CD4-positive, alpha-beta T cell treated with Interleukin-17A for 4 hours (primary cell): ENCODE measurements around the gene KCNN4.

Source experiments
- DNase-seq: peaks from one replicate; pipeline ENCODE4 v3.0.0-alpha.2; 2020; ENCODE audit warnings: mixed read lengths

The KCNN4 gene

GRCh38 chr19:43747557-43748204 is 33.1 kb downstream of the KCNN4 start:
- DNase-seq, result no peak

DNA sequence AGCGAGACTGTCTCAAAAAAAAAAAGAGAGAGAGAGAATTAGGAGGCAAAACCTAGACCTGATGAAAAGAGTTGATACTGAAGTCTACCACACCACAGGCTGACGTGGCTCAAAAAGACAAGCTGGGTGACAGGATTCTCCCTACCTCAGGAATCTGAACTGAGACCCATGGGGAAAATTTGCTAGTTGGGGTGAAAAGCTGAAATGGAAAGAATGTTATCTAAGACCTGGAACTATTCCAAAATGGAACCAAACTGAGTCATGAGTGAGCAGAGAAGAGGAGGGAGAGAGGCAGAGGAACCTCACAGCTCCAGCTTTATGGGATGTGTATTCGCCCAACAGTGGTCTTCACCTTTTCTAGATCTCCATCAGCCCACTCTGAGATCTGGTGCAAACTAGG is 37.7 kb downstream of the KCNN4 start:
- no peak for DNase-seq

GRCh38 chr19:43741075-43741825 is 39.5 kb downstream of the KCNN4 start:
- DNase-seq, result no peak

DNA sequence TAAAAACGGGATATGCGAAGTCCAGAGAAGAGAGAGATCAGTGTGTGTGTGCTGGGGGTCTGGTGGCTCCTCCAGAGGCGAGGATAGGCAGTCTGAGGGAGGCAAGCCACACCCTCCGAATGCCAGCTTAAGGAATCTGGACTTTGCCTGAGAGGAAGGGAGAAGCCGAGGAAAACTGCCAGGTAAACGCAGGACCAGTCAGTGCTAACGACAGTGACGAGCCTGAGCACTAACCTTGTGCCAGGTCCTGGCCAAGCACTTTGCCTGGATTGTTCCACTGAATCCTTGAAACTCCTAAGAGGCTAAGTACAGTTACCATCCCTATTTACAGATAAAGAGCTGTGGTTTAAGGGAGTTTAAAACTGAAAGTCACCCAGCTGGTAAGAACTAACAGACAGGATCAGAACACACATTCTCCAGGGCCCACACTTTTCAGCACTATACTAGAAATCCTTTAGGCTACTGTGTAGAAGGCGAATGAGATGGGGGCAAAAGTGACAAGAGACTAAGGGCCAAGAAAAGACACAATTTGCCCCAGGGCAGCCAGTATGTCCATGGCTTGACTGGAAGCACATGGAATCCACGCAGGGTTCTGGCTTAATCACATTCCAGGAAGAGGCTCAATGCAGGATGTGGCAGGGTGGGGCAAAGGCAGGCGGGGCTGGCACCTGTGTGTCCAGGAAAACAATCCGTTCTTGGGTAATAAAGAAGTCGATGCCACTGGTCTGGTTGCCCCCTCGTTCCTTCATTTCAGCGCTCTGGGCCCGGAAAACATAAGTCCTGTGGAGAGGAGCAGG is 41.1 kb downstream of the KCNN4 start:
- no peak for DNase-seq

- no peak for DNase-seq
Observed at GRCh38 chr19:43738780-43739211, 42.0 kb downstream of the KCNN4 start.

- DNase-seq, result no peak
Observed at GRCh38 chr19:43735957-43736356, 44.8 kb downstream of the KCNN4 start.

DNA sequence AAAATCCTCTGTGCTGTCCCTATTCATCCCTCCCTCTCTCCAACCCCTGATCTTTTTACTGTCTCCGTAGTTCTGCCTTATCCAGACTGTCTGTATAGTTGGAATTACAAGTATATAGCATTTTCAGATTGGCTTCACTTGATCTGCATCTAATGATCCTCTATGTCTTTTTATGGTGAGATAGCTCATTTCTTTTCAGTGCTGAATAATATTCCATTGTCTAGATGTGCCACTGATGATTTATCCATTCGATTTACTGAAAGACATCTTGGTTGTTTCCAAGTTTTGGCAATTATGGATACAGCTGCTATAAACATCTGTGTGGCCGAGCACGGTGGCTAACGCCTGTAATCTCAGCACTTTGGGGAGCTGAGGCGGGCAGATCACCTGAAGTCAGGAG is 45.8 kb downstream of the KCNN4 start:
- DNase-seq, result no peak

- no peak for DNase-seq
Observed at GRCh38 chr19:43731846-43732245, 48.9 kb downstream of the KCNN4 start.

DNA sequence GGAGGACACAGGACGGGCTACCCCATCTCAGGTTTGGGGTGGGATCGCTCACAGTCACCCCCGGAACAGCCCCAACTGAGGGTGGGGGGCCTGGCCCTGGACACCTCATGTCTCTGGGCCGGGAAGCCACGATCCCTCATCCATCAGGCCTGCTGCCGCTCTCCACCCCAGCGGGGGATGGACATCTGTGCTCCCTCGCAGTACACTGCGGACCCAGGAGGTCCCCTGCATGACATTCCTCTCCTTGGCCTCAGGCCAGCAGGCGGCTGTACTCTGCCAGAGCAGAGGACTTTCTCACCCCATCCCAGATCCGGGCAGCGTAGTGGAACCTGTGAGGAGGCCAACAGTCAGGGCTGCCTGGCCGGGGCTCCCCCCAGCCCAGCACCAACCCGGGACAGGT is 49.4 kb downstream of the KCNN4 start:
- DNase-seq, result no peak

DNA sequence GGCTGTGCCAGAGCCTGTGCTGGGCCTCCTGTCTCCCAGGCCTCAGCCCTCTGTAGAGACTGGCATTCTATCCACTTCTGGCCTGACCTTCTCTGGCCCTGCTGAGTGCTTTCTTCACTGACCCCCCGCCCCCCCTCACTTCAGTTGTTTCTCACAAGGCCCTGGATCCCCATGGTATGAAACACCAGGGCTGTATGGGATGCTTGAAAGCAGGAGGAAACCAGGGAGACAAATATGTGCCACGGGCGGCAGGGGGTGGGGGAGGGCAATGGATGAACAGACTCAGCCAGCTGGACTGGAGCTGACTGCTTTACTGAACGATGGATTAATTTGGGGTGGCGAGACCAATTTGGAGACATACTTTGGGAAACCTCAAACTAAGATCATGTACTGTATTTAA is 50.9 kb downstream of the KCNN4 start:
- DNase-seq, result no peak

DNA sequence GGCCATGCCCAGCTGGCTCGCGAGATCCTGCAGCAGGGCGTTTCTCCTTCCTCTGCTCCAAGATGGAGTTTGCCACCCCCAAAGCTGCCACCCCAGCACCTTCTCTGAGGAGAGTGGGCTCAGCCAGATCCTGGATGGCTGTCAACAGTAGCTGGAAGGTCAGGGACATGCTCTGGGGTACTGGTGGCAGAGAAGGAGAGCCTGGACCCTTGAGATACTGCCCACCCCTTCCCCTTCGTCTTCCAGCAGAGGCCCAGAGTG is 53.2 kb downstream of the KCNN4 start:
- DNase-seq, result no peak

- no peak for DNase-seq
Observed at GRCh38 chr19:43726736-43727592, 53.8 kb downstream of the KCNN4 start.

- DNase-seq, result no peak
Observed at GRCh38 chr19:43725468-43725867, 55.3 kb downstream of the KCNN4 start.

DNA sequence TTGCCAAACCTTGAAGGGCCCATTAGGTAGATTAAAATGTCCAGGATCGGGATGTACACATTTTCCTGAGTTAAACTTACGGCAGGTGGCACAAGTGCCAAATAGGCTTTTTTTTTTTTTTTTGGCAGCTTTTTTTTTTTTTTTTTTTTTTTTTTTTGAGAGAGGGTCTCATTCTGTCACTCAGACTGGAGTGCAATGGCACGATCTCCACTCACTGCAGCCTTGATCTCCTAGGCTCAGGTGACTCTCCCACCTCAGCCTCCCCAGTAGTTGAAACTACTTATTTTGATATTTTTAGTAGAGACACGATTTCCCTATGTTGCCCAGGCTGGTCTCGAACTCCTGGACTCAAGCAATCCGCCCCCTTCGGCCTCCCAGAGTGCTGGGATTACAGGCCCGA is 55.9 kb downstream of the KCNN4 start:
- no peak for DNase-seq

- DNase-seq, result no peak
Observed at GRCh38 chr19:43723588-43723987, 57.2 kb downstream of the KCNN4 start.

- DNase-seq, result no peak
Observed at GRCh38 chr19:43721469-43722048, 59.2 kb downstream of the KCNN4 start.

DNA sequence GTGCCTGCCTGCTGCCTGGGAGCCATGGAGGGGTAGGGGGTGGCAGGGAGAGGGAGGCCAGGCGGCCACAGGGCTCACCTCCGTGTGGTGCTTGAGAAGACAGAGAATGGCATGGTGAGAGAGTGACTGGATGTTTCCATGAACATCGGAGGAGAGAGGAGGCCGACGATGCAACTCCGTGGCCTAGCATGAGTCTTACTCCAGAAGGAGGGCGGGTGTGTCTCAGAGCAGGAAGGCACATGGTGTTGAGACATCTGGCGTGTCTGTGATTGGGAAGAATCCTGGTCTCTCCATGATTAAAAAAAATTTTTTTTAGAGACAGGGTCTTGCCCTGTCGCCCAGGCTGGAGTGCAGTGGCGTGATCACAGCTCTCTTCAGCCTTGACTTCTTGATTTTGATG is 59.8 kb downstream of the KCNN4 start:
- DNase-seq, result no peak

GRCh38 chr19:43719918-43720317 is 60.9 kb downstream of the KCNN4 start:
- no peak for DNase-seq

GRCh38 chr19:43719378-43719868 is 61.4 kb downstream of the KCNN4 start:
- no peak for DNase-seq

- no peak for DNase-seq
Observed at GRCh38 chr19:43718627-43719377, 62.0 kb downstream of the KCNN4 start.
